ENCODE measurements around the gene CLEC12A.

Gene CLEC12A

DNA sequence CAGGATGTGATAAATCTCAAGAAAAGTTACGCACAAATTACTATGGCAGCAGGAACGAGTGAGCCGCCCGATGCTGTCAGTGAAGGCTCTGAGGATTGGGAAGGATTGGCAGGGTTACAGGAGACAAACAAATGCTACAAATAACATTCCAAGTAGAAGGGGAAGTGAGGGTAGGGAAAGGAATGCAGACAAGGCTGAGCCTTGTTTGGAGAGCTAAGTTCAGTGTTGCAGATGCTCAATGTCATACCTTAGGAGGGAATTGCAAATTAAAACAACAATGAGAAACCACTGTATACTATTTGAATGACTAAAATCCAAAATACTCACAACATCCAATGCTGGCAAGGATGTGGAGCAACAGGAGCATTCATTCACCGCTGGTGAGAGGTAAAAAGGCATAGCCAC lies 60.6 kb downstream of the CLEC12A start:
- in situ Hi-C loops (cut with MboI; ENCODE audit: low sequenced_read_pairs): no loop called here

- in situ Hi-C loops (cut with MboI; ENCODE audit: low sequenced_read_pairs): no loop called here
These were observed 62.8 kb downstream of the CLEC12A start for GRCh38 chr12:10033783-10034545.
